D721Med (cell line): ENCODE data around the gene SMARCE1.
"Not testable (repeated sequence)": the region's sequence is repeated elsewhere in the genome, so short reads cannot be mapped to it uniquely, and the experiment has no call there.

ENCODE experiments used
- DNase-seq: peaks from one replicate; pipeline ENCODE4 v3.0.0; 2011; ENCODE audit warnings: low spot score; ENCODE audit not compliant: insufficient read length
- FAIRE-seq: peaks from 2 replicates; lab custom pipeline; 2011; peaks lifted over from hg19 to GRCh38; lab: Jason Lieb, UNC
- TF ChIP-seq, protein P1 (sequence below): IDR thresholded peaks from 2 replicates; pipeline ENCODE4 v1.5.1; 2012; ENCODE audit warnings: mild to moderate bottlenecking, control low read depth; ENCODE audit not compliant: insufficient read depth; ENCODE audit errors: missing control alignments

The SMARCE1 gene

DNA sequence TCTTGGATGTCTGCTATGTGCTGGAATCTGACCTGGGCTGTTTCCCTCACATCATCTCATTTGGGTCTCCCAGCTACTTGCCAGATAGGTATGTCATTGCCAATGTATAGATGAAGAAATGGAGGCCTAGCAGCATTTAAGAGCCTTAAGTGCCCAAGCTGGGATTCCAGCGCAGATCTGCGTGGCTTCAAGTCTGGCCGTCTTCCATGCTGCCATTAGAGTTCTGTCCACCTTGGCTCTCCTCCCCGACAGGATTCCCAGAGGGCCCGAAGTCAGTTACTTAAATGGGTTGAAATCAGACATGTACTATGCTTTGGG lies 49.4 kb downstream of the SMARCE1 start:
- TF ChIP-seq, protein P1, sequence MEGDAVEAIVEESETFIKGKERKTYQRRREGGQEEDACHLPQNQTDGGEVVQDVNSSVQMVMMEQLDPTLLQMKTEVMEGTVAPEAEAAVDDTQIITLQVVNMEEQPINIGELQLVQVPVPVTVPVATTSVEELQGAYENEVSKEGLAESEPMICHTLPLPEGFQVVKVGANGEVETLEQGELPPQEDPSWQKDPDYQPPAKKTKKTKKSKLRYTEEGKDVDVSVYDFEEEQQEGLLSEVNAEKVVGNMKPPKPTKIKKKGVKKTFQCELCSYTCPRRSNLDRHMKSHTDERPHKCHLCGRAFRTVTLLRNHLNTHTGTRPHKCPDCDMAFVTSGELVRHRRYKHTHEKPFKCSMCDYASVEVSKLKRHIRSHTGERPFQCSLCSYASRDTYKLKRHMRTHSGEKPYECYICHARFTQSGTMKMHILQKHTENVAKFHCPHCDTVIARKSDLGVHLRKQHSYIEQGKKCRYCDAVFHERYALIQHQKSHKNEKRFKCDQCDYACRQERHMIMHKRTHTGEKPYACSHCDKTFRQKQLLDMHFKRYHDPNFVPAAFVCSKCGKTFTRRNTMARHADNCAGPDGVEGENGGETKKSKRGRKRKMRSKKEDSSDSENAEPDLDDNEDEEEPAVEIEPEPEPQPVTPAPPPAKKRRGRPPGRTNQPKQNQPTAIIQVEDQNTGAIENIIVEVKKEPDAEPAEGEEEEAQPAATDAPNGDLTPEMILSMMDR = no peak
- no peak for DNase-seq
- FAIRE-seq = no peak

DNA sequence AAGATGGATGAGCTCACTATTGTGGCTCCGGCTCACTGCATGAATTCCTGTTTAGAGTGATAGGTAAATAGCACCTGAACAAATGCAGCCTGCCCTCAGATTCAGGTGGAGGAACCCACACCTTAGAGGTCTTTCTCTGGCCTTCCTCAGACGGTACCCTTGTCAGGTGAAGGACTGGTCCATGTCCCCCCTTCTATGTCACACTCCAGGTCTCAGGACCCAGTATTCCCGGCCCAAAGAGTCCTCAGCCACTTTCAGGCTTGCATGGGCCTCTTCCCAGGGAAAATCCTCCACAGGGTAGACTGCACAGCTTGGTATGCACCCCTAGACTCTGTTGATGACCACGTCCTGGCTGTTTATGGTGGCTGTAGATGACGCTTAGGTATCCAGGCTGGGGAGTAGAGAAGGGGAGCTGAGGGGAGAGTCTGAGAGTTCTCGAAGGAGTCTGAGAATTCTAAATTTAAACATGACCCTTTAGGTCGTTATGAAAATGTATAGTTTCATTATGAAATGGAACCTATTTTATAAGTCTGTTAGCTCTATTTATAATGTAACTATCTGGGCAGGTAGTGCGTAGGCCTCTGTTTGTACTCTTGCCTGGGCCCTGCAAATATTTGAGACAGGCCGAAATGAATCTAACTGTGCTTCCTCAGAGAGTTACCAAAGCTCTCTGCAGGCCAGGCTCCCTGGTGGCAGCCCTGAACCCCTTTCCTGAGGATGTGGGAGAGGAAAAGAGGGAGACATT lies 49.9 kb downstream of the SMARCE1 start:
- DNase-seq (no peak), FAIRE-seq (no peak)
- TF ChIP-seq, protein P1 = no peak

DNA sequence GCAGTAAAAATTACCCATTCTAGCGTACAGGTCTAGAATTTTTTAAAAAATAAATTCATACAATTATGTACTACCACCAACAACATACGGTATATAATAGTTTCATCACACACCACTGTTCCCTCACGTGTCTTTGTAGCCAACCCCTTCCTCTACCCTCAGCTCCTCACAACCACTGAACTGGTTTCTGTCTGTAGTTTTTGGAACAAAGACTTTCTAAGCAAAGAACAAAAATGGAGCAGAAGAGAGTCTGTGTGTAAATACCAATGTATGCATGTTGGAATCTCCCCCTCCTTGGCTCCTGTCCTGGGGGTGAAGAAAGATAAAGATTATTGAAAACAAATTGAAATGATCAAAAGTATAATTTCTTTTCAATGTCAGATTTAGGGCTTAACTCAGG lies 50.5 kb downstream of the SMARCE1 start:
- TF ChIP-seq, protein P1 = no peak
- DNase-seq = no peak
- no peak for FAIRE-seq

DNA sequence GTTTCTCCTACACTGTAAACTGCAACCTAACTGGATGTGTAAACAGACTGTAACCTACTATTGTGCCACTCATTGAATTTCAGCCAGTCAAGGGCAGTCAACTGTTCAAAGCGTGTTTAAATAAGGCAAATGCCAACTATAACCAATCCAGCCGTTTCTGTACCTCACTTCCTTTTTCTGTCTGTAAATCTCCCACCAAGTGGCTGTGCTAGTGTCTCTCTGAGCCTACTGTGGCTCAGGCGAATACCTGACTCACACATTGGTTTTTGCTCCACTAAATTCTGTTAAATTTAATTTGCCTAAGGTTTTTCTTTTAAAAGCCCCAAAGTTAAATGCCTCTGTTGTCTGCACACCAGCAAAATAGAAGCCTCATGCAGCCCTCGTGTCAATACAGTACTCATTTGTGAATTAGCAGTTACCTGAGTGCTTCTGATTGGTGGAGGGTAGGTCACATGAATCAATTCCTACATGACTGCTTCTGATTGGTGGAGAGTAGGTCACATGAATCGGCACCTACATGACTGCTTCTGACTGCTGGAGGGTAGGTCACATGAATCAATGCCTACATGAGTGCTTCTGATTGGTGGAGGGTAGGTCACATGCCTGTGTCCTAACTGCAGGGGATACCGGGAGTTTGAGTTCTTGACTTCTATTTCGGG lies 51.2 kb downstream of the SMARCE1 start:
- TF ChIP-seq, protein P1 = no peak
- DNase-seq = no peak
- FAIRE-seq = no peak

DNA sequence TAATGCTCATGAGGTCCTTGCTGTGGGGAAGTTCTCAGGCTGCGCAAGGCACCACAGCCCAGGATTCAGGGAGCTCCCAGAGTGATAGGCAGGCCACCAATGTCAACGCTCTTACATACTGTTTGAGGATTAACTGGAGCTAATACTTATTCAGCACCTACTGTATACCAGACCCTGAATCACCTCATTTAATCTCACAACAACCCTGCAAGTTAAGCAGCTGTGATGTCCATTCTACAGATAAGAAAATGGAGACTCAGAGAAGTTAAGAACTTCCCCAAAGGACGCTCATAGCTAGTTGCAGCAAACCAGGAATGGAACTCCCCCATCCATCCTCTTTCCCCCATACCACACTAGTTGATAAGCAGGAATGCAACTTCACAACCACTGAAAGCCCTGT lies 56.9 kb downstream of the SMARCE1 start:
- DNase-seq (no peak), FAIRE-seq (no peak)
- TF ChIP-seq, protein P1 = no peak

DNA sequence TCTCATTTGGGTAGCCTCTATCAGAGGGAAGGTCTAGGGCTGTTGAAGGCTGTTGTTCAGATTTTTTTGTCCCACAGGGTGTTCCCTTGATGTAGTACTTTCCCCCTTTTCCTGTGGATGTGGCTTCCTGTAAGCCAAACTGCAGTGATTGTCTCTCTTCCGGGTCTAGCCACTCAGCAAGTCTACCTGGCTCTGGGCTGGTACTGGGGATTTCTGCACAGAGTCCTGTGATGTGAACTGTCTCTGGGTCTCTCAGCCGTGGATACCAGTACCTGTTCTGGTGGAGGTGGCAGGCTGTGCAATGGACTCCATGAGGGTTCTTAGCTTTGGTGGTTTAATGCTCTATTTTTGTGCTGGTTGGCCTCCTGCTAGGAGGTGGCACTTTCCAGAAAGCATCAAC lies 59.1 kb downstream of the SMARCE1 start:
- TF ChIP-seq, protein P1 = no peak
- DNase-seq = no peak
- no peak for FAIRE-seq

DNA sequence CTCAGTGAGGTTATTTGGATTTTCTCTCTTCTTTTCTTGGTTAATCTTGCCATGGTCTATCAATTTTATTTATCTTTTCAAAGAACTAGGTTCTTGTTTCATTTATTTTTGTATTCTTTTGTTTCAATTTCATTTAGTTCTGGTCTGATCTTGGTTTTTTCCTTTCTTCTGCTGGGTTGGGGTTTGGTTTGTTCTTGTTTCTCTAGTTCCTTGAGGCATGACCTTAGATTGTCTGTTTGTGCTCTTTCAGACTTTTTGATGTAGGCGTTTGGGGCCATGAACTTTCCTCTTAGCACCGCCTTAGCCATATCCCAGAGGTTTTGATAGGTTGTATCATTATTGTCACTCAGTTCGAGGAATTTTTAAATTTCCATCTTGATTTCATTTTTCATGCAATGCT lies 61.4 kb downstream of the SMARCE1 start:
- not testable (repeated sequence) for FAIRE-seq, DNase-seq

DNA sequence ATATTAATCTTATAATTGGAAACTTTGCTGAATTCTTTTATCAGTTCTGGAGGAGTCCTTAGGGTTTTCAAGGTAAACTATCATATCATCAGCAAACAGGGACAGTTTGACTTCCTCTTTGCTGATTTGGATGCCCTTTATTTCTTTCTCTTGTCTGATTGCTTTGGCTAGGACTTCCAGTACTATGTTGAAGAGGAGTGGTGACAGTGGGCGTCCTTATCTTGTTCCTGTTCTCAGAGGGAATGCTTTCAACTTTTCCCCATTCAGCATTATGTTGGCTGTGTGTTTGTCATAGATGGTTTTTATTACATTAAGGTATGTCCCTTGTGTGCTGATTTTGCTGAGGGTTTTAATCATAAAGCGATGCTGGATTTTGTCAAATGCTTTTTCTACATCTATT lies 62.7 kb downstream of the SMARCE1 start:
- DNase-seq, FAIRE-seq: not testable (repeated sequence)
